Adrenal gland (tissue), 5 donors: ENCODE results near the gene H6PD.

Experiments used
- CTCF ChIP-seq, 6 experiments: fragments of 450-650 bp in 4 of 6; fragments of 200-600 bp in 2 of 6; sonication (generic) in 1 of 6; IDR thresholded peaks; 1 replicate in 5 of 6; 2 replicates in 1 of 6; pipeline versions ENCODE4 v1.5.1 to v1.8.0; 2016 to 2021; ENCODE audit warnings: antibody characterized with exemption in 6 of 6, mild to moderate bottlenecking in 2 of 6, moderate library complexity in 1 of 6
- POLR2A ChIP-seq, 2 donors: fragments of 450-650 bp; IDR thresholded peaks; one replicate each; pipeline ENCODE4 v1.6.1; 2017; ENCODE audit warnings: antibody characterized with exemption in 2 of 2, mild to moderate bottlenecking in 2 of 2, moderate library complexity in 1 of 2
- donor health status: DM: no; HTN: no; CAD: no.

- no peak for TF ChIP-seq CTCF (IDR thresholded peaks at IDR 0.05)
- no peak for TF ChIP-seq POLR2A (IDR thresholded peaks at IDR 0.05)
Observed at GRCh38 chr1:9202240-9202870, 32.2 kb upstream of the H6PD start.
